Stimulated activated CD8-positive, alpha-beta memory T cell treated with anti-CD3 and anti-CD28 coated beads, Interleukin-4, amount 100 ng/mL, for 1 hour (primary cell): ENCODE data around the gene CBX8.
"Not testable (repeated sequence)": the region's sequence is repeated elsewhere in the genome, so short reads cannot be mapped to it uniquely, and the experiment has no call there.

Experiments
- DNase-seq, 2 donors: peaks; one replicate each; pipeline ENCODE4 v3.0.0-alpha.2; 2020; ENCODE audit warnings: low read depth in 2 of 2, low spot score in 1 of 2

Gene CBX8

DNA sequence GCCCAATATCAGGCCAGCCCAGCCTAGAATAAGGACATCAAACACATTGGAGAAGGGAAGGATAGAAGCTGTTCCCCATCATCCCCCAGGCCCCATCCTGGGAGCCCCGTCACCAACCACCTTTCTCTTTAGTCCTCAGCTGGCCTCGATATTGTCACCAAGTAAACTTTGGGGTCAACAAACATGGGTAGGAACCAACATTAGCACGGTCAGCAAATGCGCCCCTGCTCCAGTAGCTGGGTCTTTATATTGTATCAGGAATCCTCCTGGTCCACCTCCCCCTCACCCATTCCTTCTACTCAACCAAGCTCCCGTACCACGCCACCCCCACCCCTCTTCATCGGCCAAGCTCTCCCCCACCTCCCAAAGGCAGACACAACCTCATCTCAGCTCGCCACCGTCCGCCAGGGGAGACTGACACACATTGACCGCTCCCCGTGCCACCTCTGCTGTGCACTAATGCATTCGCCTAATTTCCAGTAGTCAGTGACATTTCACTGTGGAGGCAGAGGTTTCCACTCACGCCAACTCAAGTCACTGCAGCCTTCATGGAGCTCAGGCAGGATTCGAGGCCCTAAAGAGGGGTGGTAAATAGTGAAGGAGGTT is 39.6 kb downstream of the CBX8 start:
- DNase-seq: no peak

DNA sequence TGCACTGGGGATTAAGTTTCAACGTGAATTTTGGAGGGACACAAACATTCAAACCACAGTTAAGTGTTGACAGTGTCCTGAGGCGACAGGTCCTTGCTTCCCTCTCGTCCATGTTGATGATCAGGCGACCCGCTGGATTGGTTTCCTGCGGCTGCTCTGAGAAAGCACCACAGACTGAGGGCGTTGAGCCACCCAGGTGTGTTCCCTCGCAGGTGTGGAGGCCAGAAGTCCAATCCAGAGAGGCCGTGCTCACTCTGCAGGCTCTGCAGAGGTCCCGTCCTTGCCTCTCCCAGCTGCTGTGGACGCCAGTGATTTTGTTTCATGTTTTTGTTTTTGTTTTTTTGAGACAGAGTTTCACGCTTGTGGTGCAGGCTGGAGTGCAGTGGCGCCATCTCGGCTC is 41.3 kb downstream of the CBX8 start:
- DNase-seq: no peak

DNA sequence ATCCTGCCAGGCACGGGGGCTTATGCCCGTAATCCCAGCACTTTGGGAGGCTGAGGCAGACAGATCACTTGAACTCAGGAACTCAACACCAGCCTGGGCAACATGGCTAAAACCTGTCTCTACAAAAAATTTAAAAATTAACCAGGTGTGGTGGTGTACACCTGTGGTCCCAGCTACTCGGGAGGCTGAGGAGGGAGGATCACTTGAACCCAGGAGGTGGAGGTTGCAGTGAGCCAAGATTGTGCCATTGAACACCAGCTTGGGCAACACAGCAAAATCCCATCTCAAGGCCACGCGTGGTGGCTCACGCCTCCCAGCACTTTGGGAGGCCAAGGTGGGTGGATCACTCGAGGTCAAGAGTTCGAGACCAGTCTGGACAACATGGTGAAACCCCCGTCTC is 42.0 kb downstream of the CBX8 start:
- not testable (repeated sequence) for DNase-seq

DNA sequence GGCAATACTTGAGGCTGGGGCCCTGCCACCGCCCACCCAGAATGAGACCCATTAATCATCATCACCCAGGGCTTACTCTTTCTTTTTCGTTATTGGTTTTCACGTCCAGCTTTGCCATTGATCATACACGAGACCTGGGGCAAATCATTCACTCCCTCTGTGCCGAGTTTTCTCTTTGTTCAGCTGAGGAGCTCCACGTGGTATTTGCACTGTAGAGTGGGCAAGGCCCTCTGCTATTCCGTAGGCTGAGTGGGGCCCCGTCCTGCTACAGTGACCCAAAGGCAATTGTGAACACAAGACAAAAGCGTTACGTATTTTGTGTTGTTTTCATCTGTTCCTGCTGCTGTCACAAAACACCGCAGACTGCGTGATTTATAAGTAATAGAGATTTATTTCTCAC is 42.5 kb downstream of the CBX8 start:
- no peak for DNase-seq

DNA sequence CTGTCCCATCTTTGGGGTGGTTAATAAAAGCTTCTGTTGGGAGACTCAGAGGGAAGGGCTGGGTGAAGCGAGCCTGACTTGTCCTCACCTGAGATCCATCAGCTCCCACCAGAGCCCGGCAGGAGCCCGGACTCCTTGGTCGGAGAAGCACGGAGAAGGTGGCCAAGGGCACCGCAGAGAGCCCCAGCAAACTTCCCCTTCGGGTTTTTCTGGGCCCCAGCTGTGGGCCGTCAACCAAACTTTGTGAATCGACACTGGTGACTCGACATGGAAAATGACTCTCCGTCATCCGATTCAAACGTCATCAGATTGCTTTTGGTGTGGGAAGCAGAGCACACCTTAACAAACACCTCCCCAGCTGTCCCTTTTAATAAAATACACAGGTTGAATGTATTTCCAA is 44.7 kb downstream of the CBX8 start:
- DNase-seq: no peak

DNA sequence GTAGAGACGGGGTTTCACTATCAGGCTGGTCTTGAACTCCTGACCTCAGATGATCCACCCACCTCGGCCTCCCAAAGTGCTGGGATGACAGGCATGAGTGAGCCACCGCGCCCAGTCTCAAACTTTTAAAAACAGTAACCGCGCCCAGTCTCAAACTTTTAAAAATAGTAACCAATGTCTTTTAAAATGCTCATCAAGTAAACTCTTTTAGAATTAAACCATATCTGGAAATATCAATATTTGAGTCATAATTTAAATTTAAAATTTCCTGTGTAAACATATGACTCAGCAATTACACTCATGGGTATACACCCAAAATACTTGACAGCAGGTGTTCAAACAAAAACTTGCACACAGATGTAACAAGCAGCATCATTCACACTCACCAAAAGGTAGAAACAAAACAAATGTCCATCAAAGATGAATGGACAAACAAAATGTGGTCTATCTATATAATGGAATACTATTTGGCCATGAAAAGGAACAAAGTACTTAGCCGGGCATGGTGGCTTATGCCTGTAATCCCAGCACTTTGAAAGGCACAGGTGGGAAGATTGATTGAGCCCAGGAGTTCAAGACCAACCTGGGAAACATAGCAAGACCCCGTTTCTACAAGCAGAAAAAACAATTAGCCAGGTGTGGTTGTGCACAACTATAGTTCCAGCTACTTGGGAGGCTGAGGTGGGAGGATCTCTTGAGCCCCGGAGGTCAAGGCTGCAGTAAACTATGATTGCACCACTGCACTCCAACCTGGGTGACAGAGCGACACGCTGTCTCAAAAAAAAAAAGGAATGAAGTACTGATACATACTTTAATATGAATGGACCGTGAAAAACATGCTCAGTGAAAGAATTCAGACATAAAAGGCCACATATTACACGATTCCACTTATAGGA is 46.0 kb downstream of the CBX8 start:
- DNase-seq: no peak

DNA sequence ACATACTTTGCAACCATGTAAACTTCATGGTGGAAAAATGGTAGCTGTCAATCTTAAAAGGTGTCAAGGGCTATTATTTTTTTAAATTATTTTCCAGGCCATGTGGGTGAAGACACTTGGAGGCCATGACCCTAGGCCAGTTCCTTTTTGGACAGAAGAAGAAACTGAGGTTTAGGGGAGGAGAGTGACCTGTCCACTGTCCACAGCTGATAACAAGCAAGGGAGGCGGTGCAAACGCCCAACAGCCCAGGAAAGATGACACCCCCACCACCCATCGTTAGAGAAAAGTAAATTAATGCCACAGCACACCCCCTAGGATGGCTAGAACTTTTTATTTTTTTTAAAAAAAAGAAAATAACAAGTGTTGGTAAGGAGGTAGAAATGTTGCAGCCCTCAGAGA is 46.9 kb downstream of the CBX8 start:
- DNase-seq: no peak

DNA sequence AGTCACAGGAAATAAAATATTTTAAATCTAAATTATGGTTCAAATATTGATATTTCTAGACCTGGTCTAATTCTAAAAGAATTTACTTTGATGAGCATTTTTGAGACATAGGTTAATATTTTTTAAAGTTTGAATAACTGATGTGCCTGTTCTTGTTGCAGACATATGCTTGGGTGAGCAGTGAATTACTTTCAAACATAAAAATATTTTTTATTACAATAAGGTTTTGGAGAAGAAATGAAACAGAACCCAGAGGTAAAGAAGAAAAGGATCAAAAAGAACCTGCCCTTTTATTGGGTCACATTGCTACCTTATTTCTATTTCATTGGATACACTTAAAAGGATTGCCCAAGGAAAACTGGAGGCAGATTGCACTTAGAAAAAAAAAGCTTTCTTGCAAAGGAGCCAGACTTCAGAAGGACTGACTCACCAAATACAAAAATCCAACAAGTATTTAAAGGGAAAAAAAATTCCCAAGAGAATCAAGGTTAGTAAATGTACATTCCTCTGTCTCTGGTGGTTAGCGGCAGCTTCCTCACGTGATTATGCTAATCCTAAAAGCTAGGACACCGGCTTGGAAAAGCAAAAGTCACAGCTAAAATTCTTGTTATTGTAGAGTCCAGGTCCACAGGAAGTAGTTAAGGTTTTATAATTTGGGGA is 47.6 kb downstream of the CBX8 start:
- no peak for DNase-seq

DNA sequence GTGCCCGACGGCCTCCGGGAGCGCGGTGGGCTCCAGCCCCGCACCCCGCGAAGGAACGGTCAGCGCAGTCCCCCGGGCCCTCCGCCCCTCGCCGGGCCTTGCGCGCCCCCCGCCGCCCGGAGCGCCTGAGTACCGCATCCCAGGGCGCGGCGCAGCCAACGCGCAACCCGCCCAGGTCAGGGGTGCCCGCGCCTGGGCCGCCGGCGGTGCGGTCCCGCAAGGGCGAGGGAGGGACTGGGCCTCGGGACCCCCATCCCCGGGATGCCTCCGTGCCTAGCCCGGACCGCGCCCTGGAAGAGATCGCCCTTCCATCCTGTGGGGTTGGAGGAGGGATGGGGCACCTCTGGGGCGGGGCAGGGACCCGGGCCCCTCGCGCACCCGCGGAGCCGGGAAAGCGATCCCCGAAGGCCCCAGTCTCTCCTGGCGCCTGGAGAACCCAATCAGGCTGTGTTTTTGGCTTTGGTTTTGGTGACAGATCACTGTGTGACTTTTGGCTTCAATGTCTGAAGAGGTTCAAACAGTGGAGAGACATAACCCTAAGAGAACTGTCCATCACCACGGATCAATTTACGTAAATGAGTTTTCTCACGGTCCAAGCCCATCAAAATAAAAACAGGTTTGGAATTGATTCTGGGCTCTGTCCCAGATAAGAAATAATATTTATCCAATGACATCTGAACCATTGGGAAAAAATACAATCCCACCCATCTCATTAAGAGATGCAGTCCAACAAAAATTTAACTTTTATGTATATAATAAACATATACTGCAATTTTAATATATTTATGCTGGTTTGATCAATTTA is 48.4 kb downstream of the CBX8 start:
- no peak for DNase-seq

DNA sequence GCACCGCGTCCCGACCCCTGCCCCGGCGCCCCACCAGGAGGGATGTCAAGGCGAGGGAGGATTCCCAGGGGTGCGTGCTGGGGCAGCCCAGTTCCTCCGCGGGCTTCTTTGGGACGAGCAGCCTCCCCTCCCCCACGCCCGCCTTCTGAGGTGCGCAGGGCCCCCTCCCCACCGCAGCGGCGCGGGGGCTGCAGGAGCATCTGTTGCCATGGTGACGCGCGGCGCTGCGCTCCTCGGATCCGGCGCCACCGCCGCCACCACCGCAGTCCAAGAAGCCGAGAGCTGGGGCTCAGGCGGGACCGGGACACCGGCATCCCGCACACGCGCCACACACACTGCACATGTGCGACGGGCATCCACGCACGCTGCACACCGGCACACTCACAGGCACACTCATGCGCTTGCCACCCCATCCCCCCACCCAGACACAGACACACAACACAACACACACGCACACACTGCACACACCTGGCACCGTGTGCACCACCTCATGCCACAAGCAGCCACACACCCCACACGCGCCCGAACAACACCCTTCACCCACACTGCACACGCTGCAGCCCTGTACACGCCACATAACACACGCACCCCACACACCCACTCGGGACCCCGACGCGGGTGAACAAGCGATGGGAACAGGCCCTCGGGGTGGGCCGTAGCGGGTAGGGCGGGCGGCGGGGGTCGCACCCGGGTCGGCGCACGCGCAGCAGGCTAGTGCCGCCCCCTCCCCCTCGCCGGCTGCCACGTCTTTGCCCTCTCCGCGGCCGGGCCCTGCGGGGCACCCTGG is 49.2 kb downstream of the CBX8 start:
- no peak for DNase-seq

DNA sequence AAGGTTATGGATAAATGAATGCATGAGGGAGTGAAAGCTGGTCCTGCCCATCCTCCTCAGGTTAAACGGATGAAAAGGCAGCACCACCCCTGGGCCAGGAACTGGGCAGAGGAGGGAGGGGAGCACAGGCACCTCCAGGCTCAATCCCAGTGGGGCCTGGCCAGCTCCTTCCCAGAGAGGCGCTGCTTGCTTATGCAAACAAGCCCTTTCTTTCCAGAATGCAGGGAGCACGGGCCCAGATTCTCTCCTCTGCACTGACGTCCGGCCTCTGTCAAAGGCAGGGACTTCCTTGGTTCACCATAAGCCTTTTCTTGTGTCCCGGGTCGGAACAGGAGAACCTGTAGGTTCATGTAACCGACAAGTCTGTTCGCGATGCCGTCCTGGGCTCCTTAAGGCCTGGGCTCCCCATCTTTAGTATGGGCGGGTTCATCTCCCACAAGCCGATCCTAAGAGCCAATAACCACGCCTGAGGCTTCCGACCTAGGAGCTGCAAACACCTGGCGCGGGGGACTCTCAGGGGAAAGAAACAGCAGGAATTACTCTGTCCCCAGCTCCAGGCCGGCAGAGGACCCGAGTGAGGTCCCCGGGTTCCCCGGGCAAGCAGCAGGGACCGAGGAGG is 49.9 kb downstream of the CBX8 start:
- no peak for DNase-seq

DNA sequence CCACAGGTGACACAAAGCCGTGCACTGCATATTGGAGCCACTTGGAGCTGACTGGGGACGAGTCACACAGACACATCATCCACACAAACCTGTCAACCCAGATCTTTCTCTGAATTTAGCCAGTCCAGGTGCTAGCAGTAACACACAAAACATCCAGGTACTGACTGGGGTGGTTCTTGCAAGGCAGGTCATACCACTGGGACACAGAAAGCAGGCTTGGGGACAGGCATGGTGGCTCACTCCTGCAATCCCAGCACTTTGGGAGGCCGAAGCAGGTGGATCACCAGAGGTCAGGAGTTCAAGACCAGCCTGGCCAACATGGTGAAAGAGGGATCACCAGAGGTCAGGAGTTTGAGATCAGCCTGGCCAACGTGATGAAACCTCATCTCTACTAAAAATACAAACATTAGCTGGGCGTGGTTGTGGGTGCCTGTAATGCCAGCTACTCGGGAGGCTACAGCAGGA is 51.2 kb downstream of the CBX8 start:
- no peak for DNase-seq

DNA sequence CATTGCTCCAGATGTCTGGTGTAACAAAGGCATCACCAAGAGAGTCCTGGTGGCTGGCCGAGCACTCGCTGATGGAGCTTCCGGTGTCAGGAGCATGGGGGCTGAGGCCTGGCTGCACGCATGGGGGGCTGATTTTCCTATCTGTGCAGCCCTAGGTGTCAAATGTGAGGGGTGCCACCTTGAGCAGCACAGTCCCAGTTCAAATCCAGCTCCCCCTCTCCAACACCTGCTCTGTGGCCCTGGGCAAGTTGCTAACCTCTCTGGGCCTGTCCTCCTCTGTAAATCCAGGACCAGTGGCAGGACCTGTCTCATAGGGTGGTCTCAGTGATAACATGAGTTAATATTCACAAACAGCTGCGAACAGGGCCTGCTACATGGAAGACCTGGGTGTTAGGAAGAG is 53.3 kb downstream of the CBX8 start:
- DNase-seq: no peak

DNA sequence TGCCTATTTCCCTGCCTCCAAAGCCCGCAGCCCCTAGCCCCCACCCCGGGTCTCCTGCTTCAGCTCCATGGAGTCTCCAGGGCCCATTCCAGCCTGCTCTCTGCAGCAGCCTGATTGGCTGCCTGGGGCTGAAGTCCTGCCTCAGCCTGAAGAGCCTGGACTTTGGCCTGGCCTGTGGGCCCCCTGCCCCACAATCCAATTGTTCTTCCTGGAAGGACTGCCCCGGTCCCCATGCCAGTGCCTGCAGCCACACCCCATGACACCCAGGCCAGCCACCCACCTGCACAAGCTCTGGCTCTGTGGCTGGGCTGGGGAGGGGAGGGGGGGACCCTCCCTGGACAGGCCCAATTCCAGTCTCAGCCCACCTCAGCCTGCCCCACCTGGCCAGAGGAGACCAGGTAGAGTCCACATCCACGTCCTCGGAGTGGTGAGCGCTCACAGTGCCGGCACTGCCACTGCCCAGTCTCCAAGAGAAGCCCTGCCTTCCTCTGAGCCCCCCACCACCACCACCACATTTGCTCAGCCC is 53.9 kb downstream of the CBX8 start:
- DNase-seq: no peak

DNA sequence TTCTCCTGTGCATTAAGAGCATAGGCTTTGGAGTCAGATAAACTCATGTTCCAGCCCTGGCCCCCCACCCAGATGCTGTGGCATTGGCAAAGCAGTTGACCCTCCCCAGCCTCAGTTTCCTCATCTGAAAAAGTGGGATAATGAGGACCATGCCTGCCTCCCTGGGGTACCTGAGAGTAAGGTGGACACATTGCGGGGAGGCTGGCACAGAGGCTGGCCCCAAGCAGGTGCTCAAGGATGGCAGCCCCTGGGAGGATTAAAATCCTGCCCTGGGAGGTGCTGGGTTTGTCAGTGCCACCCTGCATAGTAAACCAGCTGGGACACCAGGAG is 54.3 kb downstream of the CBX8 start:
- no peak for DNase-seq
